ENCODE data around the gene SCYL1. TPM values are rescaled to one million over a fixed set of nuclear protein-coding genes. Genes with fewer than 3 reads are reported as not detected.
"Not testable (repeated sequence)": the region's sequence is repeated elsewhere in the genome, so short reads cannot be mapped to it uniquely, and the experiment has no call there.

The SCYL1 gene
- total RNA-seq, 1 donor from 2014 or later = 81.2 TPM

DNA sequence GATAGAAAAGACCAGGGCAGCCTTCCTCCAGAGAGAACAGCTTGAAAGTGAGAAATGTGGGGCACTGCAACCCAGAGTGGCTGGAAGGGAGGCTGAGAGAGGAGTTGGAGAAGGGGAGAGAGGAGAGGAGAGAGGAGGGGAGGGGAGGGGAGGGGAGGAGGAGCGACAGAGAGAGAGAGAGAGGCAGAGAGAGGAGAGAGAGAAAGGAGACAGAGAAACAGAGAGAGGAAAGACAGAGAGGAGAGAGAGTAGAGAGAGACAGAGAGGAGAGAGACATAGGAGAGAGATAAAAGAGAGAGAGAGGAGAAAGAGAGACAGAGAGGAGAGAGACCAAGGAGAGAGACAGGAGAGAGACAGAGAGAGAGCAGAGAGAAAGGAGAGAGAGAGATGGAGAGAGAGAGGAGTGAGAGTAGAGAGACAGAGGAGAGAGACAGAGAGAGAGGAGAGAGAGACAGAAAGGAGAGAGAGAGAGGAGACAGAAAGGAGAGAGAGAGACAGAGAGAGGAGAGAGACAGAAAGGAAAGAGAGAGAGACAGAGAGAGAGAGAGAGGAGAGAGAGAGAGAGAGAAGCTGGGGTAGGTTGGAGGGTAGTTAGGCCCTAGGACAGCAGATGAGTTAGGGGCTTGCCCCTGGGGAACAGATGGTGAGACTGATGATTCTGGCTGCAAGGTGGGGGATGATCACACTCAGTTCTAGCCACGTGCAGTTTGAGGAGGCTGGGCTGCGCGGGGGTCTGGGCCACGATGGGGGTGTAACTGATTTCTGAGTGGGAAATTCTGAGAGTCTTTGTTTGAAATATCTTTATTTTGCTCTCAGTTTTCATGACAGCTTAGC lies 8.5 kb upstream of the SCYL1 start:
- H3K4me3 ChIP-seq (ENCODE audit: low read depth, low read length) = no peak overlapping the region
- no peak for TF ChIP-seq CTCF (conservative IDR thresholded peaks at IDR 0.05; ENCODE audit: low read depth, low read length)
- DNase-seq (ENCODE audit: low read depth) = no peak

GRCh38 chr11:65518941-65519549 lies 5.8 kb upstream of the SCYL1 start:
- H3K4me3 ChIP-seq (ENCODE audit: low read depth, low read length); DNase-seq (ENCODE audit: low read depth): not testable (repeated sequence)

- peak overlapping the region; percentile 28 for H3K4me3 ChIP-seq (ENCODE audit: low read depth, low read length)
- DNase-seq (ENCODE audit: low read depth) = not testable (repeated sequence)
These were observed 2.9 kb upstream of the SCYL1 start for GRCh38 chr11:65521777-65522521.

GRCh38 chr11:65522718-65523630 lies 1.9 kb upstream of the SCYL1 start:
- not testable (repeated sequence) for DNase-seq (ENCODE audit: low read depth)
- peak overlapping the region; percentile 28 for H3K4me3 ChIP-seq (ENCODE audit: low read depth, low read length)

DNA sequence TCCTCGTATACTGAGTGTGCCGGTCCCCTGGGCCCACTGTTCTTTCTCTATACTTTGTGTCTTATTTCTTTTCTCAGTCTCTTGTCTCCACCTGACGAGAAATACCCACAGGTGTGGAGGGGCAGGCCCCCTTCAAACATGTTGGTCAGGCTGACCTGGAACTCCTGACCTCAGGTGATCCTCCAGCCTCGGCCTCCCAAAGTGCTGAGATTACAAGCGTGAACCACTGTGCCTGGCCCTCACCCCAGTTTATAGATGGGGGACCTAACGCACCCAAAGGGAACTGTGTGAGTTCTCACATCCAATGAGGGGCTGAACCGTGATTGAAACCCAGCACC lies 1.3 kb upstream of the SCYL1 start:
- not testable (repeated sequence) for DNase-seq (ENCODE audit: low read depth); H3K4me3 ChIP-seq (ENCODE audit: low read depth, low read length)

DNA sequence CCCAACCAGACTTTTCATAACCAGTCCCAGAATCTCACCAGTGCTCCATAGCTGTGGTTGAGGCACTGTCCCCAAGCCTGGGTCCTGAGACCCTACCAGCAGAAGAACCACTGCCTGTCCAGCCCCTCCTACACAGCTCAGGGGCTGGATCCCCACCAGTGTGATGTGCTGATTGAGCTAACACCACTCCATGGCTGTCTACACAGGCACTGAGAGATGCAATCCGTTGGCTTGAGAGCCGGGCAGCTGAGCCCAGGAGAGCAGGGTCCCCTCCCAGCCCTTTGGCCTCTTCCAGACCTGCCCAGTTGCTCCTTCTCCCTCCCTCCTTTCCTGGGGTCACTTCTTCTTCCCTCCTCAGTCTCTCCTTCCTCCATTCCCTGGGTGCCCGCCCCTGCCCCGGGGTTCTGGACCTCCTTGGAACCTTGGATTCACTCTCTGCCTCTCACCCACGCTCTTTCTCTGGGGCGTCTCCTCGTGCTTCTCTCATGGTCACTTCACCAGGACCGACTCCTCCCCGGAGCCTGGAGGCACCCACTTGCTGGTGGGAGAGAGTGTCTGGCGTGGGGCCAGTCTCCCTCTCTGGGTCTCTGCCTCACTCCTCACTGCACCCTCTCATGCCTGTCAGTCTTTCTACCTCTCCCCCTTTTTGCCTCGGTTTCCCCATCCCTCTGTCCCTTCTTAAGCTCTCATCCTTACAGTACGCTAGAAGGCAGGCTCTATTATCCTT lies 706 bp upstream of the SCYL1 start:
- H3K4me3 ChIP-seq (ENCODE audit: low read depth, low read length) = peak overlapping the region; percentile 55
- DNase-seq (ENCODE audit: low read depth) = no peak
- TF ChIP-seq CTCF (conservative IDR thresholded peaks at IDR 0.05; ENCODE audit: low read depth, low read length) = no peak

DNA sequence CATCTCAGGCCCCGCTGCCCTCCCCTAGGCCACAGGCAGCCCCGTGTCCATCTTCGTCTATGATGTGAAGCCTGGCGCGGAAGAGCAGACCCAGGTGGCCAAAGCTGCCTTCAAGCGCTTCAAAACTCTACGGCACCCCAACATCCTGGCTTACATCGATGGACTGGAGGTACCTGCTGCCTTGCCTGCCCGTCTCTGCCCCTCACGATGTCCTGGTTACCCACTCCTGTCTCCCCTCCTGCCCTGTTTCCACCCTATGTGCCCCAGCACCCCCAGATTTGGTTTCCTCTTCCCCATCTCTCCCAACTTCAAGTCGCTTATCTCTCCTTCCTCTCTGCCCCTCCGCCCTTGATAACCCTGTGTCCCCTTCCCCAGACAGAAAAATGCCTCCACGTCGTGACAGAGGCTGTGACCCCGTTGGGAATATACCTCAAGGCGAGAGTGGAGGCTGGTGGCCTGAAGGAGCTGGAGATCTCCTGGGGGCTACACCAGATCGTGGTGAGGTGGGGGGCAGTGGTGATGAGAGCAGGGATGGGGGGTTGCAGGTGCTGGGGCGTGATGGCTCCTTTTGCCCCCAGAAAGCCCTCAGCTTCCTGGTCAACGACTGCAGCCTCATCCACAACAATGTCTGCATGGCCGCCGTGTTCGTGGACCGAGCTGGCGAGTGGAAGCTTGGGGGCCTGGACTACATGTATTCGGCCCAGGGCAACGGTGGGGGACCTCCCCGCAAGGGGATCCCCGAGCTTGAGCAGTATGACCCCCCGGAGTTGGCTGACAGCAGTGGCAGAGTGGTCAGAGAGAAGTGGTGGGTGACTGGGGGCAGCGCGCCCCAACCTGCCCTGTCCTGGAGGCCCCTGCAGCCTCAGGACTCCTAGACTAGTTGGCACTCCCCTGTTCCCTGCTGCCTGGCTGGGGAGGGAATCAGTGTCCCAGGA lies 930 bp downstream of the SCYL1 start:
- no peak for DNase-seq (ENCODE audit: low read depth)
- TF ChIP-seq CTCF (conservative IDR thresholded peaks at IDR 0.05; ENCODE audit: low read depth, low read length) = no peak
- peak overlapping the region; percentile 96 for H3K4me3 ChIP-seq (ENCODE audit: low read depth, low read length)

DNA sequence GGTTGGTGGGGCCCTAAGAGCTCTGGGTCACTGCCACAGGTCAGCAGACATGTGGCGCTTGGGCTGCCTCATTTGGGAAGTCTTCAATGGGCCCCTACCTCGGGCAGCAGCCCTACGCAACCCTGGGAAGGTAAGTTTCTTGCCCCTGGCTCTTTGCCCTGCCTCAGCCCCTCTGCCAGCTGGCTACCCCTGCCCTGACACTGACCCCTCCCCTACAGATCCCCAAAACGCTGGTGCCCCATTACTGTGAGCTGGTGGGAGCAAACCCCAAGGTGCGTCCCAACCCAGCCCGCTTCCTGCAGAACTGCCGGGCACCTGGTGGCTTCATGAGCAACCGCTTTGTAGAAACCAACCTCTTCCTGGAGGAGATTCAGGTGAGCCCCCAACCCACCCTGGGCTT lies 1.9 kb downstream of the SCYL1 start:
- TF ChIP-seq CTCF (conservative IDR thresholded peaks at IDR 0.05; ENCODE audit: low read depth, low read length) = no peak
- DNase-seq (ENCODE audit: low read depth) = no peak
- H3K4me3 ChIP-seq (ENCODE audit: low read depth, low read length) = no peak overlapping the region
